ENCODE measurements around the gene ALDH4A1.

GRCh38 chr1:18884727-18885126 lies 17.6 kb downstream of the ALDH4A1 start:
- TF ChIP-seq CTCF (conservative IDR thresholded peaks at IDR 0.05; ENCODE audit: low read length) (no peak), EZH2phosphoT487 (IDR thresholded peaks at IDR 0.05; ENCODE audit: borderline replicate concordance, low read depth, low read length) (no peak)
